ENCODE measurements around the gene ALOXE3.

ALOXE3 gene

DNA sequence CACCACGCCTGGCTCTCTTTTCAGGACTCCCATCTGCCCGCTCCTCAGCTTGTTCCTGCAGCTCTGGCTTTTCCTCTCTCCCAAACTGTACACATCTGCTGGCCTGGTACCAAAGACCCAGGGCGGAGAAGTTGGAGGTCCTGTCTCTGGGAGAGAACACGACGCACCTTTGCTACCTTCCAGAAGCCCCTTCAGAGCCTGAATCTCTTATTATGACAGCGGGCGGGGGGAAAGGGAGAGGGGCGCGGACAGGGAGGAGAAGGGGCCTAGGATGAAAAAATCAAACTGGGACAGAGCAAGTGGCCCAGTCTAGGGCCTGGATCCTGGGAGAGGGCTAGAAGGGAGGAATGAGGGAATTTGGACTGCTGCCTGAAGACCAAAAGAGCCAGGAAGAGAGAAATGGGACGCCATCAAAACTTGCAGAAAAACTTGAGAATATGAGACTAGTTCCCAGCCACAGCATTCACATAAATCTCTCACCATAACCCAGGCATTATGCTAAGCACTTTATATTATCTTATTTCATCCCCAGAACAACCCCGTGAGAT lies 36.4 kb upstream of the ALOXE3 start:
- DNase-seq (ENCODE audit: insufficient read length, low spot score) (no peak), FAIRE-seq (peak; percentile 13)

DNA sequence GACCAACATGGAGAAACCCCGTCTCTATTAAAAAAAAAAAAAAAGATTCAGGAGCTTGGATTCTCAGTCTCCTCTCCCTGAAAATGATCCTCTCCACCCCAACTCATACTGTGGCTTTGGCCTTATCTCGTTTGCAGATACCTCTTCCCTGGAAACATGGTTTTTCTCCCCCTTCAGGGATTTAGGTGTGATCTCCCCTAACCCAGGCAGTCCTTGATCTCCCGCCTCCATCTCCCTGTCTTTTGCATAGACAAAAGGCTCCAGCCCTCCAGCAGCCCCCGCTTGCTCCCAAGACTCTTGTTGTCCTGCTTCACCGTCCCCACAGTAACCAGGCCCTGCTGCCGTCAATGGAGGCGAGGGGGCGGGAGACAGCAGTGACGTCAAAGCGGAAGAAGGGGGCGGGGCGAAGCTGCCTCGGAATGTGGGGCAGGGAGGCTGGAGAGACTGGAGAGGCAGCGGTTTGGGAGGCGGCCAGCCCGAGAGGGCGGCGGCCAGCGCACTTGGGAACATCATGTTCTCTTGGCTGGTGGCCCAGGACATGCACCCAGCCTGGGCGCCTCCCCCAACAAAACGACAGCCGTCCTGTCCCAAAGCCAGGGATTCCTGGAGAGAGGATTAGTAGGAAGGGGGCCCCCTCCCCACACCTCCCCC lies 35.8 kb upstream of the ALOXE3 start:
- DNase-seq (ENCODE audit: insufficient read length, low spot score) (peak; percentile 90), FAIRE-seq (peak; percentile 99)

- DNase-seq (ENCODE audit: insufficient read length, low spot score) (no peak), FAIRE-seq (no peak)
These were observed 35.2 kb upstream of the ALOXE3 start for GRCh38 chr17:8153525-8153956.

- FAIRE-seq: no peak
- DNase-seq (ENCODE audit: insufficient read length, low spot score): no peak
These were observed 34.7 kb upstream of the ALOXE3 start for GRCh38 chr17:8153031-8153451.

DNA sequence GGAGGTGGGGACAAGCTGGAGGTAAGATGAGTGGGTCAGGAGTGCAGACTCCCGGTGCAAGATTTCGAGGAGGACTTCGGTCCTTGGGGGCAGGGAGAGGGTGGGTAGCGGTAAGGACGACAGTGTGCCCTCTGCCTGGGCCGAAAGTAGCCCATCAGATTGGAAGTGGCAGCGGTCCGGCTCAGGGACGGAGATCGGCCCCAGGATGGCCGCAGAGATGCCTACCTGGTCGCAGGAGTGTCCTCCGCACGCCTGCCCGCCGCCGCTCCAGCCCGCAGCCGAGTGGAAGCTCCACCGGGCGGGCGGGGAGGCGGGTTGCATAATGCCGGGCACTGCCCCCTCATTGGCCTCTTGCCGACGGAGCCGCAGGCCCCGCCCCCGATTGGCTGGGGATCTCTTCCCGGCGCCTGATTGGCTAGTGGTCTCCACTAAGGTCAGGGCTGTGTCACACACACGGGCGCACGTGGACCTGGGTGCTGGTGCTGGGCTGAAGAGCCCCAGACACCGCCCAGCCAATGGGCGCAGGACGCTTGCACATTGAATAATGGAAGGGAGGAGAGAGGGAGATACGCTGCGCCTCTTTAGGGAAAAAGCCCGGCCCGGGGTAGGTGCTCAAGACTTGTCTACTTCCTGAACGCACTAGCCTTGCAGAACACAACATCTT lies 33.9 kb upstream of the ALOXE3 start, which contains the start of gene PER1:
Gene PER1 (minus strand): TSS at position 293 of the 664 bp plus-strand sequence. CDS start 1,698 bp downstream, outside the sequence.
- FAIRE-seq: peak; percentile 88

GRCh38 chr17:8151641-8152111 lies 33.4 kb upstream of the ALOXE3 start:
- FAIRE-seq: no peak
- DNase-seq (ENCODE audit: insufficient read length, low spot score): no peak

More for the DNA sequence above, 33.9 kb upstream of the ALOXE3 start, which contains the start of gene PER1:
- DNase-seq (ENCODE audit: insufficient read length, low spot score): peak; percentile 92

DNA sequence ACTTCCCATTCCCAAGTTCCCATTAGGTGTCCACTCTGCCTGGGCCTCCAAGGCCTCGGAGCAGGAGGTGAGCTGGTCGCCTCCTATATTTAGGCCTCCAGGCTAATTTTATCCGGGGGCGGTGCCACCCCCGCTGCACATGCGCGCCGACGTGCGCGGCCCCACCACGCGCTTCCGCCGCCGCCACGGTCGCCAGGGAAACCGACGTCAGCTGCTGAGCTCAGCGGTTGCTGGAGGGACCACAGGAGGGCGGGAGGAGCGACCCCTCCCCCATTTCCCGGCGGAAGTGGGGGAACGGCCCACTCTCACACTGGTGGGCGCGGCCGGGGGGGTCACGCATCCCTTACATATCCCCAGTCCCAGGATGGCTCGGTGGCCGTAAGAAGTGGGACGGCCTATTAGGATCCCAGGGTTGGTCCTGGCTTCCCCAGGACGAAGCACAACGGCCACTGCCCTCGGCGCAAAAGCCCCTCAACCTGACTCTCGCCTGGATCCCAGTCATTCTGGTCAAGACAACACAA lies 32.9 kb upstream of the ALOXE3 start:
- peak; percentile 76 for DNase-seq (ENCODE audit: insufficient read length, low spot score)

DNA sequence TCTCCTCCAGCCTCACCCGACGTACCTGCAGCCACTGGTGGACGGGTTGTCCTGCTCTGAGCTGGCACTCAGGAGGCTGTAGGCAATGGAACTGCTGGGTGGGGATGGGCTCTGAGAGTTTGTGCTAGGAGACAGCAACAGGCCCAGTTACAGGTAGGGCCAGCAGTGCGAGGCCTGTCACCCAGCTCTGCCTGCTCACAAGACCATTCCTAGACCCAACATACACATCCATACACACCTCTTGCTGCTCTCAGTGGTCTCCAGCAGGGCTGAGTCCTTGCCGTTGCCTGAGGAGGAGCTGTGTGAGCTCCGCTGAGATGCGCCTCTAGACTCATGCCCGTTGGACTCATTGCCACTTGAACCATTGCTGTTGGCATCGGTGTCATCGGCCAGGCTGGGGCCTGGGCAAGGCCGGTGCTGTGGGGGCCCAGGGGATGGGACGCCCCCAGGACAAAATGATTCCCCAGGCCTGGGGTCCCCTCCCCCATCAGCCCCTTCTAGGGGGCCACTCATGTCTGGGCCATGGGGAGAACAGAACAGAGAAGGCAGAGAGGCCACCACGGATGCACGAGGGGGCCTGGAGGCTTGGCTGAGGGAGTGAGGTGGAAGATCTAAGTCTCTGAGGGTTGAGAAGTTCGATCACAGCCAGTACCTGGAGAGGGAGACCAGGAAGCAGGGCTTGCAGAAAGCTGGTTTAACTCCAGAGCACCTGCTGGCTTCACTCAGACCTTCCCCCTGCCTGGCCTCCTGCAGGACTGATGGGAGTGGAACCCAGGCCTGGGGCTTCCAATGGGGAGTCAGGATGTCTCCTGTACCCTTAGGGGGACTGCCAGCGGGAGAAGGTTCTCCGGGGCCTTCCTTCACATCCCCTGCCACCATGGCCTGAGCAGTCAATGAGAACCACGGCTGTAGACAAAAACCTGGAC lies 32.1 kb upstream of the ALOXE3 start:
- DNase-seq (ENCODE audit: insufficient read length, low spot score): no peak
- FAIRE-seq: peak; percentile 4

More for the DNA sequence above, 32.9 kb upstream of the ALOXE3 start:
- FAIRE-seq: peak; percentile 86

DNA sequence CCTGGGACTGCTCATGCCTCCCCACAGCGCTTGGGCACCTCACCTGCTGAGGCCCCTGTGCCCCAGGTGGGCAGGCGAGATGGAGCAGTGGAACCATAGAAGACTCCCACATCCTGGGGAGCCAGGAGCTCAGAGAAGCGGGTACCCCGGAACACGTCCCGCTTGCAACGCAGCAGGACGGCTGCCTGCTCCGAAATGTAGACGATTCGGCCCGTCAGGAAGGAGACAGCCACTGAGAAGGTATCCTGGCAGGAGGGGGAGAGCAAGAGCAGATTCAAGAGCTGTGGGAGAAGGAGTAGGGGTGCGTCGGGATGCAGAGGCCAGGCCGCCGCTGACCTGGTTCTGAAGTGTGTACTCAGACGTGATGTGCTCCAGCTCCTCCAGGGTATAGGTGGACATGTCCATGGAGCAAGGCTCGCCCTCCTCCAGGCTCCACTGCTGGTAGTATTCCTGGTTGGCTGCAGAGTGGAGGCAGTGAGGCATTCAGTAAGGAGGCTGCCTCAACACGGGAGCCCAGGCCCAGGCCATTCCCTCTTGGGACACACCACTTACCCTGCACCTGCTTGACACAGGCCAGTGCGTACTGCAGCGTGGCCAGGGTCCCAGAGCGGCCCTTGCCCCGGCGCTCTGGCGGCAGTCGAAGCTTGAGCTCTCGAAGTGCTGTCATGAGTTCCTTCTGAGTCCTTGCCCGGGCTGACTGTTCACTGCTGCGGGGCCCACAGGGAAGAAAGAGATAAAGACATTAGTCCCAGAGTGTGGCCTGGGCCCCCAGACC lies 31.3 kb upstream of the ALOXE3 start:
- peak; percentile 26 for FAIRE-seq
- DNase-seq (ENCODE audit: insufficient read length, low spot score): no peak

GRCh38 chr17:8148560-8148959 lies 30.2 kb upstream of the ALOXE3 start:
- no peak for DNase-seq (ENCODE audit: insufficient read length, low spot score)

DNA sequence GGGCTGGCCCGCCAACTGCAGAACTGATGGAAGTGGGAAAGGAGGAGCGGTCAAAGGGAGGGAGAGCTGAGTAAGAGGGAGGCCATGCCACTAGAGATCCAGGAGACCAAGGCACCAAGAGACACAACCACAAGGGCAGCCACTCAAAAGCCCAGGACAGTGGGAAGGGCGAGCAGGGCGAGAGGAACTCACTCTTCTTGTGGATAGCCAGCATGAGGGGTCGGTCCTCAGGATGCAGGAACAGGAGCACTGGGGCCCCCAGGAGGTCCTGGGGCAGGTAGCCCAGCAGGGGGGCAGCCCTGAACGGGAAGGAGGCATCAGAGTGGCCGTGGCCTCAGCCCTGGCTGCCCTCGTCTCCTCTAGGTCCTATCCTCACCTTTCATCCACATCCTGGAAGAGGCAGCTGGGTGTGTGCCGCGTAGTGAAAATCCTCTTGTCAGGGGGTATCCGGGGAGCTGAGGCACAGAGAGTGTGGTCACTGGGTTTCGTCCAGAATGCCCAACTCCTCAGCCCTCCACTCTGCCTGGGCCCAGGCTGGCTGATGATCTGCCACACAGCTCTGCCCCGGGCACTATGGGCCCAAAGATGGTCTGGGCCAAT lies 29.6 kb upstream of the ALOXE3 start:
- DNase-seq (ENCODE audit: insufficient read length, low spot score) (no peak), FAIRE-seq (no peak)

More at GRCh38 chr17:8148560-8148959, 30.2 kb upstream of the ALOXE3 start:
- no peak for FAIRE-seq

- FAIRE-seq (no peak), DNase-seq (ENCODE audit: insufficient read length, low spot score) (no peak)
These were observed 29.0 kb upstream of the ALOXE3 start for GRCh38 chr17:8147141-8147804.

GRCh38 chr17:8146381-8147140 lies 28.2 kb upstream of the ALOXE3 start:
- FAIRE-seq (no peak), DNase-seq (ENCODE audit: insufficient read length, low spot score) (no peak)

- DNase-seq (ENCODE audit: insufficient read length, low spot score) (no peak), FAIRE-seq (no peak)
These were observed 27.5 kb upstream of the ALOXE3 start for GRCh38 chr17:8145811-8146210.

DNA sequence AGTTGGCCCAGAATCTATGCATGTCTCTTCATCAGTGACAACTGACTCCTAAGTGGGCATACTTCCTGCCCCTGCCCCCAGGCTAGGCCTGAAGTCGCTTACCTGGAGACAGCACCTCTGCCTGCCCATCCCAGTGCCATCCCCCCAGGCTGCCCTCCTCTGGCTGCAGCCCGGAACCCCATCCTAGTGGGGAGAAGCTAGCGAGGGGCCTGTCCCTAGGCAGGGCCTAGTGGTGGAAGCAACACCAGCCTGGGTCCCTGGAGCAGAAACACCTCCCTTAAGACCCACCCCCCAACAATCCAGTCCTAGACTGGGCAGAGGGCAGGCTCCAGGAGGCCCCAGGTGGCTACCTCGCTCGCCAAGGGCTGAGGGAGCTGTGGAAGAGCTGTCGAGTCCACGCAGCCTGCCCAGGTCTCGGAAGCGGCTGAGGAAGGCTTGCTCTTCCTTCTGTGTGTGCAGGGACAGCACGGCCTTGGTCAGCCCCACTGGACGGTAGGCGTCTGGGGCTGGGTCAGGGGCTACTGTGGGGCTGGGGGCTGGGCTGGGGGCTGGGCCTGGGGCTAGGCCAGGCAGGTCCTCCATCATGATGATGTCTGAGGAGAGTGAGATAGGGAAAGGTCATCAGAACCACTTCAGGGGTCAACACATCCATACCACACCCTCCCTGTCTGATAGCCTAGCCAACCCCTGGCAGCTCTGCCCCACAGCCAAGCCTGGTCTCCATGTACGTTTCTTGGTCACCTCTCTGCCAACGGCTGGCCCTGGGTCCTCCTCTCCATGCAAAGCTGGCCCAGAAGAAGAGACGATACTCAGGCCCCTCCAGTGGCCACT lies 26.3 kb upstream of the ALOXE3 start:
- DNase-seq (ENCODE audit: insufficient read length, low spot score): no peak
- no peak for FAIRE-seq

DNA sequence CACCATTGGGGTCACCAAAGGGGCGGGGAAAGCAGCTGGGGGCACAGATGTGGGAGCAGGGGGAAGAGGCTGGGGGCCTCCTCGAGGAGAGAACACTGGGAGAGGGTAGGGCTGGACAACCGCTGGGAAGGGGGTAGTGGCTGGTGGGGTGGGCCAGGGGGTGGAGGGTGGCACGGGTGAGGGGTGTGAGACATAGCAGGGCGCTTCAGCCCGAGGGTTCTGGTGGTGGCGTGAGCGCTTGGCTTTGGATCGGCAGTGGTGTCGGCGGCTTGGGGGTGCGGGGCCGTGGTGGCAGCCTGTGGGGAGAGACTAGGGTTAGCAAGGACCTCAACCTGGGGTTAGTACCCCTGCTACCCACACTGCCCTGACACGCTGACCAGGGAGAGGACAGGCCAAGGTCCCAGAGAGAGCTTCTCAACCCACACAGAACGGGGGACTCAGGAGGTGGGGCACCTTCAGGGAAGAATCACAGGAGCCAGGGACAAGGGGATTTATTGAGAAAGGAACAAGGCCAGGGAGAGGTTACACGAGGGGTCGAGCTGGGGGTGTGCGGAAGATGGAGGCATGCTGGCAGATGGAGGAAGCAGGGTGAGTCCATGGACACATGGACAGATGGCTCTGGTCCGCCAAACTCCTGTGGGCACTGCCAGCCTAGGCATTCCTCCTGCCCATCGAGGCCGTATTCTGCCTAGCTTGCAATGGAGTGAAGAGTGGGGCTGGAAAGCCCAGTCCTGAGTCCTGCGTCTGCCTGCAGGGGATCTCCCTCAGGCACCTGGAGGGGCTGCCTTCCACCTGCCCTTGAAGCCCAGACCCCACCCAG lies 25.5 kb upstream of the ALOXE3 start:
- FAIRE-seq (no peak), DNase-seq (ENCODE audit: insufficient read length, low spot score) (no peak)
